H1 (cell line): ENCODE measurements around the gene GPR21. TPM values are rescaled to one million over a fixed set of nuclear protein-coding genes. Genes with fewer than 3 reads are reported as not detected.

Experiments used
- CTCF ChIA-PET: fragments of 300-600 bp; sonication (Branson Sonifier 250); formaldehyde crosslinking; loops from one replicate; lab custom pipeline; 2021; ENCODE audit not compliant: partially characterized antibody; lab: Charles Lee
- POLR2A ChIA-PET: fragments of 300-600 bp; sonication (Branson Sonifier 250); formaldehyde crosslinking; loops from one replicate; lab custom pipeline; 2021; ENCODE audit warnings: inconsistent platforms; ENCODE audit not compliant: partially characterized antibody; lab: Charles Lee
- DNase-seq, 2 experiments: peaks; one replicate each; pipeline versions ENCODE4 v3.0.0 to v3.0.0-alpha.2; 2010 to 2022; ENCODE audit warnings: low spot score in 2 of 2, low read depth in 1 of 2, mixed read lengths in 1 of 2
- FAIRE-seq: peaks from 2 replicates; lab custom pipeline; 2011; peaks lifted over from hg19 to GRCh38; lab: Jason Lieb, UNC
- H2AFZ ChIP-seq: 2 replicates; pipeline ENCODE4 v1.8.1; 2012; ENCODE audit warnings: low read length, inconsistent platforms
- H2AK5ac ChIP-seq: 2 replicates; pipeline ENCODE4 v1.6.1; 2013; ENCODE audit warnings: low read depth, low read length
- H2BK120ac ChIP-seq: replicated peaks from 2 replicates; pipeline ENCODE3; 2013; ENCODE audit warnings: low read depth, low read length, inconsistent platforms
- H2BK12ac ChIP-seq: 2 replicates; pipeline ENCODE4 v1.6.1; 2013; ENCODE audit warnings: low read depth, low read length
- H2BK15ac ChIP-seq: 2 replicates; pipeline ENCODE4 v1.6.1; 2013; ENCODE audit warnings: low read length
- H2BK20ac ChIP-seq: 2 replicates; pipeline ENCODE4 v1.6.1; 2013; ENCODE audit warnings: low read length
- H2BK5ac ChIP-seq: 2 replicates; pipeline ENCODE4 v1.6.1; 2013; ENCODE audit warnings: low read depth, low read length
- H3K14ac ChIP-seq: 2 replicates; pipeline ENCODE4 v1.6.1; 2013; ENCODE audit warnings: inconsistent platforms; ENCODE audit not compliant: insufficient read length
- H3K18ac ChIP-seq: 2 replicates; pipeline ENCODE4 v1.6.1; 2013; ENCODE audit warnings: low read length; ENCODE audit errors: extremely low read depth
- H3K23ac ChIP-seq: 2 replicates; pipeline ENCODE4 v1.6.1; 2013; ENCODE audit warnings: inconsistent platforms; ENCODE audit not compliant: insufficient read length
- H3K23me2 ChIP-seq: 2 replicates; pipeline ENCODE4 v1.6.1; 2013; ENCODE audit warnings: low read depth, low read length
- H3K27ac ChIP-seq: 2 replicates; pipeline ENCODE4 v1.6.1; 2011; ENCODE audit warnings: low read depth, low read length, inconsistent platforms
- H3K27me3 ChIP-seq, 4 experiments: replicated peaks in 1 of 4; 1 replicate in 1 of 4; 2 replicates in 3 of 4; pipeline versions ENCODE4 v1.6.1 to v1.8.1; 2011 to 2013; ENCODE audit warnings: low read length in 3 of 4, mild to moderate bottlenecking in 3 of 4, inconsistent platforms in 2 of 4, mixed read lengths in 2 of 4, moderate library complexity in 1 of 4; ENCODE audit not compliant: control insufficient read depth in 3 of 4, insufficient read depth in 3 of 4; ENCODE audit errors: extremely low read depth in 1 of 4
- H3K36me3 ChIP-seq, 4 experiments: 2 replicates each; pipeline versions ENCODE4 v1.6.1 to v1.8.1; 2011 to 2013; ENCODE audit warnings: mild to moderate bottlenecking in 4 of 4, low read length in 3 of 4, moderate library complexity in 2 of 4, control low read depth in 1 of 4, inconsistent platforms in 1 of 4; ENCODE audit not compliant: insufficient read depth in 4 of 4, control insufficient read depth in 2 of 4
- H3K4ac ChIP-seq: replicated peaks from 2 replicates; pipeline ENCODE3; 2013; ENCODE audit warnings: low read length, low read depth, mixed read lengths, inconsistent platforms; ENCODE audit not compliant: insufficient read length
- H3K4me1 ChIP-seq, 4 experiments: replicated peaks in 1 of 4; 1 replicate in 1 of 4; 2 replicates in 3 of 4; pipeline versions ENCODE4 v1.6.1 to v1.8.1; 2011 to 2013; ENCODE audit warnings: low read length in 3 of 4, inconsistent platforms in 2 of 4, mixed read lengths in 1 of 4; ENCODE audit not compliant: insufficient read depth in 4 of 4, control insufficient read depth in 3 of 4
- H3K4me2 ChIP-seq, 2 experiments: 2 replicates each; pipeline versions ENCODE4 v1.6.1 to v1.8.1; 2011 to 2013; ENCODE audit warnings: low read depth in 2 of 2, low read length in 2 of 2, control low read depth in 1 of 2, inconsistent platforms in 1 of 2, mild to moderate bottlenecking in 1 of 2; ENCODE audit not compliant: insufficient read depth in 1 of 2
- H3K4me3 ChIP-seq, 4 experiments: fragments of 200-600, 300-600 bp in 1 of 4; sonication (generic), shearing (Covaris generic), sonication (Bioruptor Twin) in 1 of 4; 2 replicates each; pipeline versions ENCODE4 v1.5.1 to v1.8.1; 2011 to 2016; ENCODE audit warnings: low read length in 4 of 4, low read depth in 3 of 4, control low read depth in 2 of 4, inconsistent platforms in 2 of 4, mild to moderate bottlenecking in 2 of 4, mixed read lengths in 1 of 4, moderate library complexity in 1 of 4; ENCODE audit not compliant: insufficient read depth in 2 of 4; ENCODE audit errors: extremely low read depth in 1 of 4
- H3K56ac ChIP-seq: replicated peaks from 2 replicates; pipeline ENCODE3; 2013; ENCODE audit warnings: low read depth, mild to moderate bottlenecking, mixed read lengths, low read length, inconsistent platforms; ENCODE audit not compliant: insufficient read length
- H3K79me1 ChIP-seq: 2 replicates; pipeline ENCODE4 v1.6.1; 2013; ENCODE audit warnings: low read depth, low read length, control low read depth
- H3K79me2 ChIP-seq, 2 experiments: 2 replicates each; pipeline versions ENCODE4 v1.6.1 to v1.8.1; 2012 to 2013; ENCODE audit warnings: low read length in 2 of 2, mild to moderate bottlenecking in 2 of 2, inconsistent platforms in 1 of 2; ENCODE audit not compliant: insufficient read depth in 2 of 2, control insufficient read depth in 1 of 2
- H3K9ac ChIP-seq, 4 experiments: replicated peaks in 1 of 4; 1 replicate in 1 of 4; 2 replicates in 3 of 4; pipeline versions ENCODE4 v1.6.1 to v1.8.1; 2011 to 2013; ENCODE audit warnings: low read depth in 3 of 4, low read length in 3 of 4, control low read depth in 2 of 4, mild to moderate bottlenecking in 2 of 4, moderate library complexity in 2 of 4, inconsistent platforms in 1 of 4; ENCODE audit errors: extremely low read depth in 1 of 4
- H3K9me3 ChIP-seq, 2 experiments: 2 replicates each; pipeline versions ENCODE4 v1.6.1 to v1.8.1; 2012 to 2013; ENCODE audit warnings: mild to moderate bottlenecking in 2 of 2, moderate library complexity in 2 of 2, control low read depth in 1 of 2, inconsistent platforms in 1 of 2, low read depth in 1 of 2, low read length in 1 of 2, mixed read lengths in 1 of 2; ENCODE audit not compliant: insufficient read depth in 2 of 2
- H4K20me1 ChIP-seq, 2 experiments: replicated peaks in 1 of 2; 2 replicates each; pipeline versions ENCODE3 to v1.8.1; 2011 to 2013; ENCODE audit warnings: inconsistent platforms in 2 of 2, low read length in 2 of 2, mild to moderate bottlenecking in 1 of 2; ENCODE audit not compliant: insufficient read depth in 2 of 2, control insufficient read depth in 1 of 2
- H4K5ac ChIP-seq: 2 replicates; pipeline ENCODE4 v1.6.1; 2013; ENCODE audit warnings: low read length, low read depth, mixed read lengths, inconsistent platforms; ENCODE audit not compliant: insufficient read length
- H4K8ac ChIP-seq: 2 replicates; pipeline ENCODE4 v1.8.0; 2013; ENCODE audit warnings: mild to moderate bottlenecking, moderate library complexity, low read length, inconsistent platforms; ENCODE audit not compliant: insufficient read depth; ENCODE audit errors: extremely low read depth
- H4K91ac ChIP-seq: replicated peaks from 2 replicates; pipeline ENCODE3; 2013; ENCODE audit warnings: low read length, mixed read lengths, inconsistent platforms; ENCODE audit not compliant: insufficient read length
- BCL11A ChIP-seq, 2 experiments: IDR thresholded peaks; one replicate each; pipeline ENCODE4 v1.6.1; 2011; ENCODE audit warnings: low read depth in 2 of 2, low read length in 2 of 2, mild to moderate bottlenecking in 2 of 2
- WGBS, 2 experiments: shearing (Covaris generic) in 1 of 2; methylation state at CpG; one replicate each; pipeline versions ENCODE4 v1.1.6 to v1.1.7; 2013 to 2015; ENCODE audit warnings: low lambda C conversion rate in 2 of 2, mixed read lengths in 2 of 2, inconsistent platforms in 1 of 2, low coverage in 1 of 2, missing lambda C conversion rate in 1 of 2; ENCODE audit not compliant: insufficient replicate concordance in 2 of 2, insufficient coverage in 1 of 2, insufficient read length in 1 of 2; ENCODE audit errors: extremely low coverage in 1 of 2, missing lambda C conversion rate in 1 of 2; 5-methylcytosine and 5-hydroxymethylcytosine counted together
- polyA plus RNA-seq, 7 experiments: library from polyadenylated mRNA; depleted of rRNA in 3 of 7; stranded (reverse) in 5 of 7; unstranded in 2 of 7; fragments of >200 nt in 5 of 7; fragments of 200-250 nt in 2 of 7; gene quantifications; 1 replicate in 5 of 7; 2 replicates in 1 of 7; 4 replicates in 1 of 7; pipeline versions ENCODE4 v1.2.1 to v1.2.3, GENCODE V29; 2011 to 2013; ENCODE audit warnings: missing spikeins in 2 of 7, mixed read lengths in 2 of 7
- total RNA-seq: library from RNA; stranded (reverse); fragmentation: NEBNext Ultra II Directional; extraction: Animal tissue kit (Norgen Biotek cat#: 25700); gene quantifications from 2 replicates; pipeline ENCODE4 v1.2.1, GENCODE V29; 2021
- TF ChIP-seq, protein P1 (sequence below), 3 experiments: IDR thresholded peaks; 1 replicate in 2 of 3; 2 replicates in 1 of 3; pipeline versions ENCODE4 v1.5.1 to v1.6.1; 2011; ENCODE audit warnings: low read length in 3 of 3, mild to moderate bottlenecking in 3 of 3, inconsistent platforms in 2 of 3, low read depth in 1 of 3, moderate library complexity in 1 of 3; ENCODE audit not compliant: insufficient read depth in 1 of 3; ENCODE audit errors: control extremely low read depth in 1 of 3

Gene GPR21
- total and polyA plus RNA-seq, 2 of the 8 experiments (the other 6 are each of a cell fraction or from before 2014, with no cell fraction given), result 0.58 to 0.71 TPM

DNA sequence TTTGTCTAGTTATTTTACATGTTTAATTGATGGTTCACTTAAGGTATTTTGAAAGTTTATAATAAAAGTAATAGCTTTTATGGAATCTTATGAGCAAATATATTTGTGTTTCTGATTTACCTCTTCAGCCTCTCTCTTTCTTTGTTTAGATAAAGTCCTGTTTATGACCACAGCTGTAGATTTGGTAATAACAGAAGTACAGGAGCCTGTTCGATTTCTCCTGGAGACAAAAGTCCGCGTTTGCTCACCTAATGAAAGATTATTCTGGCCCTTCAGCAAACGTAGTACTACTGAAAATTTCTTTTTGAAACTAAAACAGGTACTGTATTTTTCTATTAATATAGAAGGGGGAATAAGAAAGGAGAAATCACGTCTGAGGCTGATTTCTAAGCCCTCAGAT is 35.0 kb upstream of the GPR21 start:
- CTCF ChIA-PET, result no interaction called here
- H3K23me2 ChIP-seq, result no peaks in the 10 kb centered on the region
- no peak overlapping the region for H2BK5ac ChIP-seq
- no peak overlapping the region for H4K91ac ChIP-seq
- no peak overlapping the region for H4K5ac ChIP-seq
- no peak overlapping the region for H2BK15ac ChIP-seq
- FAIRE-seq (no peak), DNase-seq (no peak)
- 81% methylated on average over 5 of the region's 5 CpGs; no CpG with 5 or more reads in 1 of the 2 experiments for WGBS, 2 experiments
- no peaks in the 10 kb centered on the region for H3K79me1 ChIP-seq
- POLR2A ChIA-PET, result no interaction called here
- H2BK120ac ChIP-seq, result no peak overlapping the region
- H3K14ac ChIP-seq, result no peak overlapping the region
- H3K23ac ChIP-seq, result no peak overlapping the region
- no peaks in the 10 kb centered on the region for H3K79me2 ChIP-seq
- peaks cover 0 to 51% (median 10%) of the 10 kb centered on the region in 4 experiments; a peak in 5 of 8 replicates for H3K36me3 ChIP-seq
- no peak overlapping the region for H3K4me3 ChIP-seq
- no peak overlapping the region for H2AFZ ChIP-seq
- H3K27ac ChIP-seq, result no peak overlapping the region
- no peak overlapping the region for H3K18ac ChIP-seq
- no peak overlapping the region for H3K4me2 ChIP-seq
- H3K9me3 ChIP-seq, result no peaks in the 10 kb centered on the region
- H4K20me1 ChIP-seq, result no peaks in the 10 kb centered on the region
- no peaks in the 10 kb centered on the region for H3K27me3 ChIP-seq
- H2AK5ac ChIP-seq, result no peak overlapping the region
- no peak overlapping the region for H3K56ac ChIP-seq
- no peaks in the 10 kb centered on the region for H3K4me1 ChIP-seq
- no peak overlapping the region for H4K8ac ChIP-seq
- no peak overlapping the region for H2BK20ac ChIP-seq
- H3K4ac ChIP-seq, result no peak overlapping the region
- H2BK12ac ChIP-seq, result no peak overlapping the region
- no peak overlapping the region for H3K9ac ChIP-seq
- no peak for TF ChIP-seq BCL11A (IDR thresholded peaks at IDR 0.05; ENCODE audit: low read depth in 2 of 2, low read length in 2 of 2)
- TF ChIP-seq, protein P1, sequence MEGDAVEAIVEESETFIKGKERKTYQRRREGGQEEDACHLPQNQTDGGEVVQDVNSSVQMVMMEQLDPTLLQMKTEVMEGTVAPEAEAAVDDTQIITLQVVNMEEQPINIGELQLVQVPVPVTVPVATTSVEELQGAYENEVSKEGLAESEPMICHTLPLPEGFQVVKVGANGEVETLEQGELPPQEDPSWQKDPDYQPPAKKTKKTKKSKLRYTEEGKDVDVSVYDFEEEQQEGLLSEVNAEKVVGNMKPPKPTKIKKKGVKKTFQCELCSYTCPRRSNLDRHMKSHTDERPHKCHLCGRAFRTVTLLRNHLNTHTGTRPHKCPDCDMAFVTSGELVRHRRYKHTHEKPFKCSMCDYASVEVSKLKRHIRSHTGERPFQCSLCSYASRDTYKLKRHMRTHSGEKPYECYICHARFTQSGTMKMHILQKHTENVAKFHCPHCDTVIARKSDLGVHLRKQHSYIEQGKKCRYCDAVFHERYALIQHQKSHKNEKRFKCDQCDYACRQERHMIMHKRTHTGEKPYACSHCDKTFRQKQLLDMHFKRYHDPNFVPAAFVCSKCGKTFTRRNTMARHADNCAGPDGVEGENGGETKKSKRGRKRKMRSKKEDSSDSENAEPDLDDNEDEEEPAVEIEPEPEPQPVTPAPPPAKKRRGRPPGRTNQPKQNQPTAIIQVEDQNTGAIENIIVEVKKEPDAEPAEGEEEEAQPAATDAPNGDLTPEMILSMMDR (IDR thresholded peaks at IDR 0.05; ENCODE audit: control extremely low read depth in 1 of 3, insufficient read depth in 1 of 3, low read depth in 1 of 3, low read length in 3 of 3), result no peak
